SK-N-DZ (cell line): Measurements from ENCODE around the gene PHF14.

ENCODE experiments used
- DNase-seq: peaks from one replicate; pipeline ENCODE4 v3.0.0-alpha.2; 2015; ENCODE audit warnings: low spot score

PHF14 gene

DNA sequence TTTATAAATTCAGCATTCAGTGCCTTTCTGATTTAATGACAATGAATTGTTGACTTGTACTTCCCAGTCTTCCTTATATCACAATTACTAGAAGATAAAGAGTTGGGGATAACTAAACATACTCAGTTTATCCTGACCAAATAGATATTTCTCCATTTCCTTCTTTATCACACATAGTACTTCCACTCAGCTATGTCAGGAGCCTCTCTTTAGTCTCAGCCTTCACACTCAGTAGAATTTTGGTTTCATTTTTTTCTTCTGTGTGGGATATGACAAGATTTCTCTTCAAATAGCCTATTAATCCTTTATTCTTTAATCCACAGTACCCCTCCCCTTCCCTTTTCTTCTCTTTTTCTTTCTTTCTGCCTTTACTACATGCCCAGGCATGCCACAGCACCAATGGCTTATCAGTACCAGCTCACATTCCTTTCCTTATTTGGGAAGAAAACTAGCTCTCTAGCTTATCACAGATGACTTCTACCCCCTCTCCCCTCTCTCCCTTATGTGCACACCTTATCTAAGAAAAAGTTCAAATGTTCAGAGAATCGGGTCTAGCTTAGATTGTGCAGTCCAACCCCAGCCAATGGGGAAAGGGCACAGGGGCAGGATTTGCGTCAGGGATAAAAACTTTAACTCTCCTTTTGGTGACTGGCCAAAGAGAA is 109.0 kb downstream of the PHF14 start:
- peak; percentile 4 for DNase-seq

- no peak for DNase-seq
Observed at GRCh38 chr7:11083214-11083568, 109.5 kb downstream of the PHF14 start.

- DNase-seq, result no peak
Observed at GRCh38 chr7:11104578-11104977, 130.9 kb downstream of the PHF14 start.

- no peak for DNase-seq
Observed at GRCh38 chr7:11109659-11110058, 136.0 kb downstream of the PHF14 start.

DNA sequence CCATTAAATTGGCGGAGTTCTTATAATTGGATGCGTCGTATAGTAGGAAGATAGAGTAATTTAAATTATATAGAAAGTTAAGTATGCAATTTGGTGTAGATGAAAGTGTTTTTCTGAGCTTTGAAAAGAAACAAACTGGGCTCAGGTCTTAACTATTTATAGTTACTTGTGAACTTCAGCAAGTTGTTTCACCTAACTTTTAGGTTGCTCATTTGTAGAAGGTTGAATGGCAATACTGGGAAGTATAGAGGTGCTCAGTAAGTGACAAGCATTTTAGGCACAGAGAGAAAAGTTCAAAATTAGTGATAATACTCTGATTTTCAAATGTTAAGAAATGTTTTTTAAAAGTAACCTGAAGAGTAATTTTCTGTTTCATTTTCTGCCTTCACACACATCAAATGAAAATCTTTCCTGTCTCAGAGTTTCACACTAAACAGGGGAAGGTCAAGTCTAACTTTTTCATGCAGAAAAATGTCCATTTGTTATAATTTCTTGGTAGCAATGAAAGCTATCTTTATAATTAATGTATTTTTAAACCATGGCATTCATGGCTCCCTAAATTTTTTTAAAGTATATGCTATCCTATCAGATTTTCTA is 146.5 kb downstream of the PHF14 start:
- DNase-seq, result no peak

GRCh38 chr7:11120675-11121220 is 147.1 kb downstream of the PHF14 start:
- DNase-seq, result no peak

DNA sequence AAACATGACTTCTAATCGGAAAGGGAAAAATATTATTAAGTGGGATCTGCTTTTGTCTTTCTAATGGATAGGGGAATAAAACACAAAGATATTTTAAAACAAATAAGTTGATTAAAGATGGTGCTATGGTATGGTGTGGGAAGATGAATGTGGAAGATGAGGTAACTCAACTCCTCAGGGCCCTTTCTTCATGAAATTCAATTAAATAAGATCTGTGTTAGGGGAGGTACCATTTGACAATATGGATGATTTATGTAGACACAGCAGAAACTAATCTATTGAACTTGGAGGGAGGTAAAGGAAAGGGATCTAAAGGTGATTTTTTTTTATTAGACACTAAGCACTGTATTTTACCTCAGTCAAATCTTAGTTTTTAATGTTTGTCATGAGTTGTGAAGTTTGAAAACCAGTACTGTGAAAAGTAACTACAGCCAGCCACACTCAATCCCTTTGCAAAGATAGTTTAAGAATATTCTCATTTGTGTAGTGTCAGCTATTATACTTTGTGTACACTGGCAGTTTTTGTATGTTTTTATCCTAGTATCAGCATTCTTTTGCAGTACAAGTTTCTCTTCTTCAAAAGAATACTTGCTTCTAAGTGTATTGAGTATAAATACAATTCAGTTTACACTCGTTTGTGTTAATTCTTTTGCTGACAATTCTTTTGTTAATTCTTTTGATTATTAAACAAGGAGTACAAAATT is 151.3 kb downstream of the PHF14 start:
- peak; percentile 11 for DNase-seq

DNA sequence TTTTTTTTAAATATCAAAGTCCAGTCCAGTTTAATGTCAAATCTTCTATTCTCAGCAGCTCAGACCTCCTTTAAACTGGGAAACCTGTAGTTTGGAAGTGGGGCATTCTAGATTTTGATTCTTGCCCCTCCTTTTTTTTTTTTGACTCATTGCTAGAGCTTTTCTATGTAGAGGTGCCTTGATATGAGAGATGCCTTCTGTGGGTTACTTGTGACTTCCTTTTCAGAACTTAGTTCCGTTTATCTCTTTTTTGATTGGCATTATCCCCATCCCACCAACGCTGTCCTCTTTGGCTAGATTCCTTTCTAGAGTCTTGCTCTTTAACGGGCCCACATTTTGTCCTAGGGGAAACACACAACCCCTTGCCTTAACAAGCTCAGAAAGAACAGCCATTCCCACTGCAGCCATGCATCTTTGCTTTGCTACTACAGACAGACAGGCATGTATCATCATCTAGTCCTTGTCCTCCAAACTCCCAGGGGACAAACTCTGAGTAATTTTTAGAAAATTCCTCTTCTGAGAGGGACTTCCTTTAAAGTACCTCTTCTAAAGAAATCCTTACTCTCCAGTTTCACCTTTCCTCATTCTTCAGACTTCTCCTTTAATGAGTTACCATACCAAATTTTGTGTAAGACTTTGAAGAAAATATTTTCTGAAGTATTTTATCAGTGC is 153.6 kb downstream of the PHF14 start:
- peak; percentile 4 for DNase-seq

DNA sequence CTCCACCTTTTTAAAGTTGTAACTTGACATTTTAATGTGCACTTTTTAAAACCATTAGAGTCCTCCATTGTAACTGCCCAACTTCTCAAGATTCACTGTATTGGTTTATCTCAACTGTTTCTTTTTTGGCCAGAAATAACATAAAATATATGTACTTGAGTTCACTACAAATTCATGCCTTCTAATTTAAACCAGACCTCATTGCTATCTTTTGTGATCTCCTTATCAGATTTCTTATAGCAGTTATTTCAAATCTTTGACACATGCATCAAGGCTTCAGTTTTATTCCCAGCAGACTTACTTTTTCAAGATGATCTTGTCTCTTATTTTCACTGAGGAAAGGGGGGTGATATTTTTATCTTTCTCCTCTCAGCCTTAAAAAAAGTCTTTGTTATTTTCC is 154.3 kb downstream of the PHF14 start:
- peak; percentile 23 for DNase-seq

DNA sequence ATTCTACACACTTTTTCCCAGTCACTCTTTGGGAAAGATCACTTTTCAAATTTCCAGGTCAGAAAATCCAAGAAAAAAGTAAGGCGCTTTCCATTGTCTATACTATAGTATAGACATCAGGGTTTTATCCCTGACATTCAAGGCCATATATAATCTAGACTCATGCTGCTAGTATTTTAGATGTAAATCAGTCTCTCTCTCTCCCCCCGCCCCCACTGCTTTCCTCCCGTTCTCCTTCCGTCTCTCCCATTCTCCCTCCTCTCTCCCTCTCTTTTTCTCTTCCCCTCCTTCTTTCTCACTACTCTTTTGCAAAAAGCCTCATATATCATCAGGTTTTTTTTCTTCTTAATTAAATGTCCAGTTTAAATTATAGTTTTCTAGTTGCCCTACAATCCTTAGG is 154.8 kb downstream of the PHF14 start:
- no peak for DNase-seq

- no peak for DNase-seq
Observed at GRCh38 chr7:11130012-11130411, 156.3 kb downstream of the PHF14 start.

- DNase-seq, result no peak
Observed at GRCh38 chr7:11130601-11131000, 156.9 kb downstream of the PHF14 start.

- no peak for DNase-seq
Observed at GRCh38 chr7:11133436-11133959, 159.8 kb downstream of the PHF14 start.

DNA sequence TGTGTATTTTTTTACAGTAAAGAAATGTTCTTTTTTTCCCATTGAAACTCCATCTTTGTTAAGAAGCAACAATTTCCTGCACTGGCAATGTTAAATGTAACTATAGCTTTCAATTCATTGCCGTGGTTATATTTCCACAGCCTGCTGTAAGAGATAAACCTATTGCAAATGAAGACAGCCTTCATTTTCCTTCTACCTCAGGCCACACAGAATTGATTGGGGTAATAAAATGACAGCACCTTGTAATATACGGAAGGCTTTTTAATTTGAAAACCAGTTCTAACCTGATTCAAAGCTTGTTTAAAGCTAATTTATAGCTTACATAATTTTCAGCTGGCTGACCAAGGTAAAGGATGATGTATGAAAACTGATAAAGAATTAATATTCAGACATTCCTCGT is 161.9 kb downstream of the PHF14 start:
- no peak for DNase-seq

- DNase-seq, result no peak
Observed at GRCh38 chr7:11141541-11141940, 167.9 kb downstream of the PHF14 start.

DNA sequence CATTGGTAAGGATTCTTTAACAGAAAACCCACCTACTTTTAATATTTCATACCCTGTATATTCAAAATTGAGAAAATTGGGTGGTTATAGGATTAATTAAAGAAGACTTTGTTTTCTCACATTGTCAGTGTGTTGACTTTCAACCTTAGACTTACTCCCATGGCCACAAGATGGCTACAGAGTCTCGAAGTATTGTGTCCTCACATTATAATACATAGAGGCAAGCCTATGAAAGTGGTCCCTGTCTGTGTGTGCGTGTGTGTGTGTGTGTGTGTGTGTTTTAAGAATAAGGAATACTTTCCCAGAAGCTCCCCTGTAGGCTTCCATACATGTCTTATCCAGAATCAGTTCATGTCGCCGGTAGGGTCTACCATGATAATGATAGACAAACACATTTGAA is 180.0 kb downstream of the PHF14 start:
- DNase-seq, result no peak

DNA sequence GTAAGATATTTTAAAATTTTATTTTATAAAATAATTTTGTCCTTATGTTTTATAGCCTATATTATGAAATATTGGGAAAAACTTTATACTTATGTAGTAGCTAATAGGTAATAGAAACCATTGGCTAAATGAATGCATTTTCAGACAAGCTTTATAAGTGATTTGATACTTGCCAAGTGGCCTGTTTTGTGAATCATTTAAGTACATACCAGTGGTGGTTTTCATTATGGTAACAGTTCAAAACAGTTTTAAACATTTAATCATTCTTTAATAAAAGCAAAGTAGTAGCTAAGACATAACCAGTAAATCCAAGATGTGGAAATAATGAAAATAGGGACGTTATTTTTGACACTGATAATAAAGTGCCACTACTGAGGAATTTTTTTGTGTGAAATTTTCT is 182.2 kb downstream of the PHF14 start:
- DNase-seq, result no peak

DNA sequence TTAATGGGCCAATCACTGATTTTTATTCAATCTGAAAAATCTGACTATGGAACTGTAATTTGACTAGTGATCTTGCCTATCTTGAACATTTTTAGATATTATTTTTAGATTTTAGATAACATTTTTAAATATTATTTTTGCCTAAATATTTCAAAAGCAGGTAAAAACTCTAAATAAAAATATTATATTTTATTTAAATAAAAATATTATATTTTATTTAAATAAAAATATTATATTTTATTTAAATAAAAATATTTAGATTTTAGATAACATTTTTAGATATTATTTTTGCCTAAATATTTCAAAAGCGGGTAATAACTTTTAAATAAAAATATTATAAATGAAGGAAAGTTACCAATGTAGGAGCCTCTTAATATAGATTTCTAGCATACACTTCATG is 187.8 kb downstream of the PHF14 start:
- no peak for DNase-seq

DNA sequence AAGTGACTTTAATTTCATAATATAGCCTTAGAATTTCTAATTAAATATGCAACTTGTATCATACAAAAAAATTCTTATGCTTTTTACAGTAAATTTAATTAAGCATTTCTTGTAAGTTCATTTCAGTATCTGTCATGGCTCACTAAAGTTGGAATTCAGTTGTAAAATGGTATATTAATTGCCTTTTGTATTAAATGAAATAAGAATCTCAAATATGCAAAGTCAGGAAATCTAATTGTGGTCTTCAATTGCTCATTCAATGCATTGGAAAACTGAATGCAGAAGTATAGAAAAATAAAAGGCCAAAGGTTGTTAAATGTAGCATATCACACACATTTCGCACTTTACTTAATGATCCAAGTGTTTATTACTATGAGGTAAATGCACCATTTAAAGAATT is 189.5 kb downstream of the PHF14 start:
- DNase-seq, result no peak

DNA sequence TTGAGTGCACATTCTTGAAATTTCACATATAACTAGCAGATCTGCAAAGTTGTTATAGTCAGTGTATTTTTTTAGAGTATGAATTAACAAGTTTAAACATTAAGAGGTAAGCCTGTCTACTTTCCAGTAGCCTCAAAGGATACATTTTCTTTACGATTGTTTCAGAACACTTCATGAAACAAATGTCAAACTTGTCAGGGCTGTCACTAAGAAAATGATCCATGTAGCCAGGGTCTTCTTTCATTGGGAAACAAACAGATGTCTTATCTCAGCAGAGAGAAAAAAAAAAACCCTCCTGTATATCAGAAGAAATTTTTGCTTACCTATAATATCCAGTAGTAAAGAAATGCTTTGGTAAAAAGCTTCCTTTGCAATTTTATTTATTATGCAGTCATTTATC is 192.4 kb downstream of the PHF14 start:
- DNase-seq, result no peak

DNA sequence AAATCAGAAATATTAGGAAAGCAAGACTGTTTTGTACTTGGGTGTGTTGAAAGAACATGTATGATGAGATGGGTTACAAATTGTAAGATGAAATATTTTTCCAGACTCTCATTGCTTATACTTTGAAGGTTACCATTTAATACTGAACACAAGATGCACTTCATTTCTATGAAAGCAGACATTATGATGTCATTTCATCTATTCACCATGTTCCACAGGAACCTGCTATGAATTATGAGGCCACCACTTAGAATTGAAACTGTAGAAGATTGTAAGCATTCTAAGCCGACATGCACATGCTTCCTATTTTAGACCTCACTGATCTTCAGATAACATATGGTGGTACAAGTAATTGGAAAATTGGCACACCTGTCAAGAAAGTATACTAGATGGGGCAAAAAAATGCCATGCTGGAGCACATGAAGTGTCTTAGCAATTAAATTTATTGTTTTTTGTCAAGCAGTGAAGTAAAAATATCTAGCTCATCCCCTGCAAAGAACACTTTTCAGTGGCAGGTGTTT is 195.0 kb downstream of the PHF14 start:
- DNase-seq, result no peak

- no peak for DNase-seq
Observed at GRCh38 chr7:11170175-11170574, 196.5 kb downstream of the PHF14 start.
